Middle frontal gyrus (tissue), 1 donor: Measurements from ENCODE around the gene ANAPC10.
"Not testable (repeated sequence)": the region's sequence is repeated elsewhere in the genome, so short reads cannot be mapped to it uniquely, and the experiment has no call there.

Source experiments
- DNase-seq: peaks from one replicate; pipeline ENCODE4 v3.0.0-alpha.2; 2015; ENCODE audit warnings: low spot score; ENCODE audit errors: extremely low spot score

The ANAPC10 gene

GRCh38 chr4:145010315-145010714 is 87.7 kb downstream of the ANAPC10 start:
- DNase-seq = not testable (repeated sequence)

- DNase-seq = no peak
Observed at GRCh38 chr4:145003675-145004074, 94.3 kb downstream of the ANAPC10 start.

GRCh38 chr4:145001635-145002034 is 96.4 kb downstream of the ANAPC10 start:
- no peak for DNase-seq

- not testable (repeated sequence) for DNase-seq
Observed at GRCh38 chr4:145000656-145001055, 97.3 kb downstream of the ANAPC10 start.

GRCh38 chr4:144989306-144989705 is 108.7 kb downstream of the ANAPC10 start:
- DNase-seq = no peak

- no peak for DNase-seq
Observed at GRCh38 chr4:144985531-144985930, 112.5 kb downstream of the ANAPC10 start.

- no peak for DNase-seq
Observed at GRCh38 chr4:144985014-144985413, 113.0 kb downstream of the ANAPC10 start.

- no peak for DNase-seq
Observed at GRCh38 chr4:144984241-144984640, 113.8 kb downstream of the ANAPC10 start.

GRCh38 chr4:144975718-144976117 is 122.3 kb downstream of the ANAPC10 start:
- no peak for DNase-seq

GRCh38 chr4:144970597-144970996 is 127.4 kb downstream of the ANAPC10 start:
- no peak for DNase-seq

GRCh38 chr4:144969821-144970220 is 128.2 kb downstream of the ANAPC10 start:
- DNase-seq = no peak

- DNase-seq = no peak
Observed at GRCh38 chr4:144968606-144969005, 129.4 kb downstream of the ANAPC10 start.

GRCh38 chr4:144967161-144967560 is 130.8 kb downstream of the ANAPC10 start:
- DNase-seq = no peak

- no peak for DNase-seq
Observed at GRCh38 chr4:144962300-144962699, 135.7 kb downstream of the ANAPC10 start.

GRCh38 chr4:144955104-144955503 is 142.9 kb downstream of the ANAPC10 start:
- no peak for DNase-seq

GRCh38 chr4:144954230-144954629 is 143.8 kb downstream of the ANAPC10 start:
- DNase-seq = no peak

- DNase-seq = no peak
Observed at GRCh38 chr4:144948421-144948820, 149.6 kb downstream of the ANAPC10 start.

GRCh38 chr4:144948009-144948408 is 150.0 kb downstream of the ANAPC10 start:
- no peak for DNase-seq
